GM18502 (cell line): ENCODE results near the gene EXOC6B.

Source experiments
- ATAC-seq: cut with Tn5 transposase; IDR thresholded peaks from one replicate; pipeline ENCODE4 v1.9.1; 2021; ENCODE audit warnings: mild to moderate bottlenecking; ENCODE audit not compliant: unreplicated experiment, poor library complexity

EXOC6B gene

DNA sequence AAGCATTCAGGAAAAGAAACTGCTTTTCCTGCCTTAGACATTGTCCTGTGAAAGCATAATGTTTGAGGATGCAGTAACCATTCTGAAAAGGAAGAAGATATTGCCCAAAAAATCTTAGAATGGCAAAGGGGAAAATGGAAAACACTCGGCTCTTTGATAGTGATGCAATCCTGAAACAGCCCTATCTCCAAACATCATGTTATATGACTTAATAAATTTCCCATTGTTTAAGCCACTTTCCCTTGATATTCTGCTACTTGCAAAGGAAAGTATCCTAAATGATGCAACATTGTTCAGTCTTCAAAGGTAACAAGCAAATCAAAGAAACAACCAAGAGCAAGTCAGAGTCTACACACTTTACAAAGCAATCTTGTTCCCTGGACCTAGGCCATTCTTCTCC lies 78.5 kb downstream of the EXOC6B start:
- no peak for ATAC-seq

DNA sequence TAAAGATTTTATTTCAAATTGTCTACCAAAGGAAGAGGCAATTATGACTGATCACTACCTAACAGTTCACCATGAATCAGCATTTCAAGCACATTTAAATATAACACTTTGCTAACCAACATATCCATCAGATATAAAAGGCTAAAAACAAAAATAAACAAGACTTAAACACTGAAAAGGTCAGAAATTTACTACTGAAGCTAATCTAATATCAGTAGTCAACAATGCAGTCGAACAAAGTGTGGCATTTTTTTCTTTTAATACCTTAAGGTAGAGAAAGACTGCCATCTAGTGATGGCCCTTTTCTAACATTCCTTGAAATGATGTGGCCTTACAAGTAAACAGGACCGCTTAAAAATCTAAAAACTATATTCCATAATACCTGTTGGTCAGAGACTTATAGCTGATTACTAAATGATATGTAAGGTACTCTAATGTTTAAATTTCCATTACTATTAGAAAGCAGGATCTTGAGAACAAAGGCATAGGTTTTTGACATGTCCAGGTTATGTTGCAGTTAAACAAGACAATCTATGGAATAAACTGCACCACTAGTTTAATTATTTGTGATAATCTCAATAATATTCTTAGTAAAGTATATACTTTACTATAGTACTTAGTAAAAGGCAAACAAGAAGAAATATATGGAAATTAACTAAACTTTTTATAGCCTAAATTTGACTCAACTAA lies 80.0 kb downstream of the EXOC6B start:
- no peak for ATAC-seq

DNA sequence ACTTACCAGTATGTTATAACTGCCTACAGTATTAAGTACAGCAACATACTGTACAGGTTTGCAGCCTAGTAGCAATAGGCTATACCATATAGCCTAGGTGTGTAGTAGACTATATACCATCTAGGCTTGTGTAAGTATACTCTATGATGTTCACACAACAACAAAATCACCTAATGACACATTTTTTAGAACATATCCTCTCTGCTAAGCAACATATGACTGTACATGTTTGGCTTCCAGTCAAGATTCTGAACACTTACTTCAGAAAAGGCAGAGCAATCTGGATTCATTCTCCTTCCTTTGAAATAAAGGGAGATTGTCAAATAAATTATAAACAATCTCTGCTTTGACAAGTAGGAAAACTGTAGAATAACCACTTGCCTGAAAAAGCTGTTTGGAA lies 81.8 kb downstream of the EXOC6B start:
- no peak for ATAC-seq

DNA sequence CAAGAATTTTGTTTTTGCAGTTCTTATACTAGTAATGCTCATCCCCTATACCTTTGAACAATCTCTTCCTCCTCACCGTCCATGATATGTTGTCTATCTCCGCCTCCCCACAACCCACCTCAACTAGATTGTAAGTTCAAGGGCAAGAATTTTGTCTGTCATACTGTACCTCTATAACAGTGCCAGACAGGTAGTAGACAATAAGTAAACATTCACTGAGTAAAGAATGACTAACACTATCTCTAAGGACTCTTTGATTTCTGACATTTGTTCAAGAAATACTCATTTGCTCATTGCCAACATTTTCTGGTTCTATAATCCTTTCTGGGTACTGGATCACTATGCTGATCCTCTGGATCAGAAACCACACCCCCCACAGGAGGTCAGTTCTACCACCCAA lies 82.4 kb downstream of the EXOC6B start:
- no peak for ATAC-seq

DNA sequence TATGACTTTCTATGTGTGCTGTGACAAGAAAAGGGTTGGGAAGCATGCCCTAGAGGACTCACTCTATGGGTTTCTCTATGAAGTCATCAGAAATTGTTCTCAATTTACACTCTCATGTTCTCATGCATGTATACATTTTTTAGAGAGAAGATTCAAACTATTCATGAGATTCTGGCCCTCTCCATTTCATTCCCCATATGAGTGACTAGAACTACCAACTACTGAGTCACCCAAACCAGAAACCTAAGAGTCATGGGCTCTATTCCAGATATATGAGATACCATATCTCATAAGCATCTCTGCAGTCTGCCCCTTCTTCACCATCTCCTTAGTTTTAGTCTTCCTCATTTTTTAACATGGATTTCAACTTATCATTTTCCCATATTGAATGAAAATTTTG lies 87.7 kb downstream of the EXOC6B start:
- no peak for ATAC-seq

DNA sequence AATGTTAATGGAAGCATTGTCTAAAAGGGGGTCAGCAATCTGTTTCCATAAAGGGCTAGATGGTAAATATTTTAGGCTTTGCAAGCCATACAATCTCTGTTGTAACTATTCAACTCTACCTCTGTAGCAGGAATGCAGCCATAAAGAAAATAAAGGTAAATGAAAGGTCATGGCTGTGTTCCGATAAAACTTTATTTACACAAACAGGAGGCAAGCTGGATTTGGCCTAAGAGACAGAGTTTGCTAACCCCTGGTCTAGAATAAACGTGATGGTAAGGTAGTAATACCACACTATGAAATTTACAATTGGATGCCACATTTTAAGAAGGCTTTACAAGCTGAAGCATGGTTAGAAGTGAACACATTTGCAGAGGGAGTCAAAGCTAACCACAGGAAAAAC lies 91.4 kb downstream of the EXOC6B start:
- no peak for ATAC-seq

DNA sequence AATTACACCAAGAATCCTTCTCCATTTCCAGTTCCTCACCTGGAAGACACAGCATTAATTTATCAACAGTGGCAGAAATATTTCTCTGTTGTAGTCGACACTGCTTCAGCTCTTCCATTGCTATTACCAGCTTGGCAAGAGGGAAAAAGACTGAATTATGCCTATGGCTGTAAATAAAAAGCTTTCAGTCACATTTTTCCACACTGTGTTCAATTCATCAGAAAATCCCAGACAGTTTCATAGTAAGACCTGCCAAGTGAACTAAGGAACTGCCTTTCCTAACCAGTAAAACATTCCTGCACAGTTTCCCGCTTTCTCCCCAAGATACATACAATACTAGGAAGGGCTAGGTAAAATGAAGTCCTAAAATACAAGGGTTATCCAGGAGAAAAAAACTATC lies 94.7 kb downstream of the EXOC6B start:
- ATAC-seq, result no peak

DNA sequence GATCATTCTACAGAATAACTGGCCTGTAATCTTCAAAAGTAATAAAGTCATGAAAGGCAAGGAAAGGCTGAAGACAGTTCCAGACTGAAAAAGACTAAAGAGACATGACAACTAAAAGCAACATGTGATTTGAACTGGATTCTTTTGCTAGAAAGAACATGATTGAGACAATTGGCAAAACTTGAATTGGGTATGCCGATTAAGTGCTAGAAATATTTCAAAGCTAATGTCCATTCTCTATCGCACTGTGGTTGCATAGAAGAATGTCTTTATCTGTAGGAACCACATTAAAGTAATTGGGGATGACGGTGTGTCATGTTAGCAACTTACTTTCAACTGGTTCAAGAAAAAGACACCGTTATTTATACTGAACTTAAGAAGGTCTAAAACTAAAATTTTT lies 98.5 kb downstream of the EXOC6B start:
- ATAC-seq, result no peak

DNA sequence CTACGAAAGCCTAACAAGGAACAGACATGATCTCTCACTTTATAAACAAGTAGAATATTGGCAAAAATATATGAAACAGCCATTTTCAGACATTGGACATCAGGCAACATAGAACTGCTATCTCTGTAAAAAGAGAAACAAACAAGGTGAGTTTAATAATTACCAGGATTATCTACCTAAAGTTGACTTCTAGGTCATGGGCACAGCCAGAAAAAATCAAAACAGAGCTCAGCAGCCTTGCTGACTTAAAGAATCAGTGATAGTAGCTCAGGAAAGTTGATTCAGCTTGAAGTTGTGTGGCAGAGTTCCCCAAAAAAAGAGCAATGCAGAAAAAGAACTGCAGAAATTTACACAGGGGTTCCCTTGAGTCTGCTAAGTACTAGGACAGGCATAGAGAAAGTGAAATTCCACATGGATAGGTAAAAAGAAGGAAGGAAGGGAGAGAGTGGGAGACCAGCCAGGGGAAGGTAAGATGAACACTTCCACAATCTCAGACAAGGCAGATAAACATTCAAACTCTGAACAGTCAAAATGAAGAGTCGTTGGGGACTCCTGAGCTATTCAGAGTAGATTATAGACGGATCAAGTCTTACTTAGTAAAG lies 102.0 kb downstream of the EXOC6B start:
- ATAC-seq, result no peak

DNA sequence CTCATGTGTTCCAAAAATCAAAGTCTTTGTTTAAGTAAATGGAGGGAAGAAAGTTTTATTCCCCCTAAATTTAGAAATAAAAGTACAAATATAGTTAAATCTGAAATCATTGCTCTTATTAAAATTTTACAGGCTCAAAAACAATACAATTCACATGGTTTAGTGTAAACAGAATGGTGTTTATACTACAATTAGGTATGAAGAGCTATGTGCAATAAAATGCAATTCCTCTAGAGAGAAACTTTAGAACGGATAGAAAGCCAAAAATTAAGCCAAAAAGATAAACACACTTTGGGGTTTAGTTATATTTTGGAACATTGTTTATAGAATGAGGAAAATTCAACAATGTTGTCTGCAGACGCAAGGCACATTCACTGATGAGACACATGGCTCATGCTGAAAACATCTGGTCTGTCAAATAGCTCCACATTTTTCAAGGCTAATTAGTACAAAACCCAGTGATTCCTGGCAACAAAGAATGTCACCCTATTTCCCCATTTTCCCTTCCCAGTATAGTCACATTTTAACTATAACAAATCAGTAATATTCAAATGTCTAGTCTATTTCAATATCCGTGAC lies 103.3 kb downstream of the EXOC6B start:
- no peak for ATAC-seq

DNA sequence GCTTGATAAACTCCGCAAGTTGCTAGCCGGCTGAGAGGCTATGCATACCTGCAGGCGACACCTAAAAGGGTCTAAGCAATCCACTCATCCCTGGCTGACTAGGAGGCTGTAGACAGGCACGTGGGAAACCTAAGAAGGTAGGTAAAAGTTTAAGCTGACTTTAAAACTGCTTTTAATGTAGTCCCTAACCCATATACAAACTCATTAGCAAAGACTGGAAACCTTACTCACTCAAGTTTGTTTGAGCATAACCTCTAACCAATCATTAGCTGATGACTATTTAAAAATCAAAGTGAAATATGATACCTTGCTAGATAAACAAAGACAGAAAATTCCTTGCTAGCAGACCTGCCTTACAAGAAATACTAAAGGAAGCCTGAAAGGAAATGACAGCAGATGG lies 106.4 kb downstream of the EXOC6B start:
- ATAC-seq, result no peak

DNA sequence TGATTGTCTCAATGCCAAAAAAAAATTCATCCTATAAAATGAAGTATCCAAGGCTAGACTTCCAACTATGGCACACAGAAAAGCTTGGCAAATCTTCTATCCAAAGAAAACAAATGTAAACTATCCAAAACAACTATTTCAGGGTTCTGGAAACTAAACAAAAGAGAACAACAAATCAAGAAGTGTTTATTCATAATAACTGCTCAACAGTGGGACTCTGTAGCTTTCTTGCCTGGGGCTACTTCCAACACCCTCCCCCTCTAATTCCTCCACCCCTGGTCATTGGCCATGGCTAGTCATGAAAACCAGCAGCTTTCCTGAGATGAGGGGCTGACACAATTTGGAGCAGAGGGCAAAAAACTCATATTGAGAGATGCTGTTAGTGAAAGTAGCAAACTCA lies 107.0 kb downstream of the EXOC6B start:
- ATAC-seq, result no peak

DNA sequence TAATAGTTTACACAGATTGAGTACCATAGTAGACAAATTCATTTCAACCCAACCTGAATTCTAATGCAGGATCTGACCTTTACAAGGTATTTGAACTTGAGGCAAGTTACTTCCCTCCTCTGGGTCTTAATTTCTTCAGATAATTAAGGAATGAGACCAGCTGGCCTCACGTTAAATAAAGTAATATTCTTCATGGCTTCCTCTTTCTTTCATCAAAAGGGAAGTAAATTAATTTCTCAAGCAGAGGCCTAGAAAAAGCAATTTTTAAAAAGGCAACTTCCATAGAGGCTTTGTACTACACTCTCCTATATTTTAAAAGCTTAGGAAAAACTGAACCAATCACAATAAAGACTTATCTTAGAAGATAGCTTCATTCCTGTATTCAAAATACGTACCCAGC lies 109.2 kb downstream of the EXOC6B start:
- no peak for ATAC-seq

DNA sequence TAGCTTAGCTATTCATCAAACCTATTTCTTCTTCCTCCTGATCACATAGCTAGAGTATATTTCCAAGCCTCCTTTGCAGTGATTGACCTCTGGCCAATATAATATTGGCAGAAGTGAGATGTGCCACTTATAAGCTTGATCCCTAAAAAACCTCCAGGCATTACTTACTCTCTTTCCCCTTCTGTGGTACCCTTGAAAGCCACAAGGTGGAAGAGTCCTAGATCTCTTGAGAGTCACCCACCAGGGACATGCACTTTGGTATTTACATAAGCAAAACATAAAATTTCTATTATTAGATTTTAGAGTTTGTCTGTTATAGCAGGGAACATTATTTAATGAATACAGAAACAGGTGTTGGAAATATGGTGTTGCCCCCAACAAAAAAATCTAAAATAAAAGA lies 112.0 kb downstream of the EXOC6B start:
- no peak for ATAC-seq

DNA sequence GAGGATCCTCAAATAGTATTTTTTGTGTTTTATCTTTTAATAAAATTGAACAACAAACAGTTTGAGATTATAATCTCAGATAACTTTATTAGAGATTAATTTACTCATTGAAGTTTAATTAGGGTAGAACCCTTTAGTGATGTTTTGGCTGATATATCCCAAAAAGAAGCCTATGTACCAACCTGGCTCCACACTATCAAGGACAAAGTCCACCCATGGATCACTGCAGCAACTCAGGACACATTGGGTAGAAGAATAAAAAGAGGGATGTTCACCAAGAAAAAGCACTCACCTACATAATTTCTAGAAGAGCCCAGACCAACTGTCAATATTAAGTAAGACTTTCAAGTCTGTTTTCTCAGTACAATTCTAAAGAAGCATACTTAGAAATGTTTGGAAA lies 112.9 kb downstream of the EXOC6B start:
- ATAC-seq, result no peak

DNA sequence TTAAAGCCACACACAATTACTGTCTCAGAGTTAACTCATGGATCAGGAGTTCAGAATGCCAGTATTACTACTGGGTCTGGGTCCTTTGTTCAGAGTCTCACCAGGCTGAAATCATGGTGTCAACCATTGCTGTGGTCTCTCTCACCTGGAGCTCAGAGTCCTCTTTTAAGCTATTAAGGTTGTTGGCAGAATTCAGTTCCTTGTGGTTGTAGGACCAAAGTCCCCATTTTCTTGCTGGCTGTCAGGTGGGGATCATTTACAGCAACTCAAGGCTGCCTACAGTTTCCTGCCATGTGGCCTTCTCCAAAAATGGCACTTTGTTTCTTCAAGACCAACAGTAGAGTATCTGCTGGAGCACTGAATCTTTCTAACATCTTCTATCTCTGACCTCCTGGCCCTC lies 113.5 kb downstream of the EXOC6B start:
- ATAC-seq, result no peak

DNA sequence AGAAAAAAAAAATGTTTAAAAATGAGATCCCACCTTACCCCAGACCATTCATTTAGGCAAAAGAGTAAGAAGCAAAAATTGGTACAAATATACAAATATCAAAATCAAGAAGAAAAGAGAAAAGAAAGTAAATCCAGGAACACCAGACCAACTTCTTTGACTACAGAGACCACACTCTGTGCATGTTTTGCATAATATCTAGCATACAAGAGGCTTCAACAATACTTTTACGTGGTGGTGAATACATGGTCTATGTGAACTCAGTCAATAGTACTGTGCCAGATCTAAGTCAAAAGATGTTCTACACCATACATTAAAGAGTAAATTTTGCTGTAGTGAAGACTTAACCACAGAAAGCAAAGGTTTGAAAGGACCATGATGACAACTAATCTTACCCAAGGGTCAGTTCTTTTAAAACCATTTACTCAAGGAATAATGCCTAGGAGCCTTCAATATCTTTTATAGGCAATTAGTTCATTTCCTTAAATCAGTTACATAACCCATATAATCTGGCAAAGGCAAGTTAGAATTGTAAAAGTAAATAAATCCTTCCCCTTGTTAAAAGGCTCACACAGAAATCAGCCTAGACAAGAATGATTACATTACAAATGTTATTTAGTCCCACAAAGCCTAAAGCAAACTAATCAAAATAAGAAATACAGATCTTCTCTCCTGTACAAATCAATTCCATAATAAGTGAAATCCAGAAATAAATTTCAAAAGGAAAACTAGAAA lies 115.2 kb downstream of the EXOC6B start:
- ATAC-seq, result peak; percentile 66

DNA sequence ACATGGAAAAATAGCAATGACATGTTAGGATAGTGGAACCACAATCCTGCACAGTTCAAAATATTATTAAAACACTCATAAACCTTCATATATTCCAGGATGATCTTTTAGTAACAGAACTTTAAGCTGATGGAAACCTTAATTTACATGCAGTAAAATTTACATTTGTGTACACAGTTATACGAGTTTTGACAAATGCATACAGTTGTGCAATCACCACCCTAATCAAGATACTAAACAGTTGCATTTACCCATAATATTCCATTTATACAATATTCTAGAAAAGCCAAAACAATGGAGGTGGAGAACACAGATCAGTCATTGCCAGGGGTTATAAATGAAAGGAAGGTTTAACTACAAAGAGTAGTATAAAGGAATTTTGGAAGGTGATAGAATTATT lies 117.6 kb downstream of the EXOC6B start:
- ATAC-seq, result no peak

DNA sequence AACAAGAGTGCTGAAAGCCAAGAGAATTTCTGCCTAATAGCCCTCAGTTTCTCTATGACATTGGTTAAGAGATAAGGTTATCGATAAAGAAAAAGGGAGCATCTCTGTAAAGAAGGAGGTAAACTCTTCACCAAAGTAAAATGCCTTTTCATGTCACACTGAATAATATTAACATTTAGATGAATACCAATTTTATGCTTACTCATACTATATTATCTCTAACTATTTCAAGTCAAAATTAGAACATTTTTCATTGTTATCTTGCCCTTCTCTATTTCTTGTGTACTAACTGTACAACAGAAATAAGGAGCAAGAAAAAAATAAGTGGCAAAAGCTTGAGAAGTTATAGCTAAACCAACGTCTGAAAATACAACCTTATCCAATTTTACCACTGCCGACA lies 127.5 kb downstream of the EXOC6B start:
- no peak for ATAC-seq

DNA sequence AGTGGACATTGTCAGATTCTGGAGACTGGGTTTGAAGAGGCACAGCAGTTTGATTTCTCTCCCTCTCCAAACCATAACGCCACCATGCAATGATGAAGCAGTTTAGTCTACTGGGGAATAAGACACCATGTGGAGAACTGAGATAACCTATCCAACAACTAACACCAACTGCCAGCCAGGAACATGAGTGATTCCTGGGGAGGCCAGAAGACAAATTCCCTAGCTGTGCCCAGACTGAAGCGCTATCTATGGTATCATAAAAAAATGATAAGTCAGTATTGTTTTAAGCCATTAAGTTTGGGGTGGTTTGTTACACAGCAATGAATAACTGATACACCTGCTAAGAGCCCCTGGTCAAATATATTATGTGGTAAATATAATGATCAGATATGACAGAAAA lies 129.3 kb downstream of the EXOC6B start:
- ATAC-seq, result no peak

DNA sequence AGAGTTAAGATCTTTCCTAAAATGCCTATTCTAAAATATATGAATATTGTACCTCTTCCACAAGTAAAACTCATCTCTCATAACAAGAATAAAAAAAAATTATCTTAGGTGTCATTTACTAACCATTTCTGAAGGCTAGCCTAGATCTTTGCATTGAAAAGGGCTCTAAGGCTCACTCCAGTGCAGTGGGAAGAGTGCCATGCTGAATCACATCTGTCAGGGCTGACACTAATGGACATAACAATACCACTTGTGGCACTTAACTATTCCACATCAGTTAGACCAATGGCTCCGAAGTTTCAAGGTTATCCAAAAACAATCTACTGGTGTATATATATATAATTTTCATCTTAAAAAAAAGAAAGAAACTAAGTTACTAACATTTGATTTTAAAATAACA lies 130.2 kb downstream of the EXOC6B start:
- no peak for ATAC-seq
